Pancreas (tissue), 10 donors: ENCODE results near the gene MCRIP1. TPM values are rescaled to one million over a fixed set of nuclear protein-coding genes. Genes with fewer than 3 reads are reported as not detected.

ENCODE experiments used
- ATAC-seq, 4 donors: fragments of 200-7000 bp; cut with Tn5 transposase; one replicate each; pipeline versions ENCODE4 v1.8.0 to v1.9.1; 2020; ENCODE audit warnings: mild to moderate bottlenecking in 4 of 4, moderate library complexity in 4 of 4
- DNase-seq, 6 donors: peaks; one replicate each; pipeline ENCODE4 v3.0.0-alpha.2; 2020
- FAIRE-seq: peaks from 2 replicates; lab custom pipeline; 2012; peaks lifted over from hg19 to GRCh38; lab: Jason Lieb, UNC
- H3K27ac ChIP-seq, 4 donors: fragments of 200-600 bp; sonication (generic); 1 replicate in 3 of 4; 2 replicates in 1 of 4; pipeline versions ENCODE4 v1.5.0 to v1.8.0; 2020
- H3K27me3 ChIP-seq, 4 donors: fragments of 200-600 bp; one replicate each; pipeline ENCODE4 v1.8.0; 2021
- H3K36me3 ChIP-seq, 3 donors: fragments of 200-600 bp; sonication (generic) in 1 of 3; one replicate each; pipeline versions ENCODE4 v1.5.0 to v1.8.0; 2020 to 2021
- H3K4me1 ChIP-seq, 3 donors: fragments of 200-600 bp; one replicate each; pipeline ENCODE4 v1.8.0; 2021
- H3K4me3 ChIP-seq, 4 donors: fragments of 200-600 bp; sonication (generic) in 2 of 4; one replicate each; pipeline versions ENCODE4 v1.5.0 to v1.8.0; 2020 to 2021
- H3K9me3 ChIP-seq, 4 donors: fragments of 200-600 bp; one replicate each; pipeline ENCODE4 v1.8.0; 2021
- WGBS, 2 donors: extraction: QIAGEN DNeasy Blood & Tissue Kit; methylation state at CpG; one replicate each; pipeline ENCODE4 v1.1.7; 2013; 5-methylcytosine and 5-hydroxymethylcytosine counted together
- intact Hi-C, 3 donors: fragments of 100-400 bp; cut with DNase I; formaldehyde crosslinking; loops; one replicate each; pipeline versions ENCODE4 v1.11.1 to v1.14.2; 2022
- polyA plus RNA-seq, 2 donors: library from polyadenylated mRNA; stranded (reverse); fragments of 200-250 nt; gene quantifications; one replicate each; pipeline ENCODE4 v1.2.3, GENCODE V29; 2013
- total RNA-seq, 6 donors: library from RNA; stranded (reverse); fragmentation: NEBNext Ultra II Directional in 4 of 6; extraction: Animal tissue kit (Norgen Biotek cat#: 25700) in 4 of 6; gene quantifications; one replicate each; pipeline versions ENCODE4 v1.2.1 to v1.2.4, GENCODE V29; 2021 to 2023
- TF ChIP-seq, protein P1 (sequence below), 4 donors: fragments of 200-600 bp; sonication (generic) in 3 of 4; IDR thresholded peaks; one replicate each; pipeline versions ENCODE4 v1.5.0 to v1.8.0; 2021; ENCODE audit warnings: antibody characterized with exemption in 4 of 4
- donor health status: healthy with polysubstance abuse.
- donor health status: DM: no; HTN: no; CAD: no; lungs with moderate emphysema.
- donor health status: DM: no; HTN: no; CAD: no.
- donor health status: control.
- donor health status: control.
- donor health status: Bipolar disorder and iron deficiency.
- donor health status: DM: yes; HTN: yes; CAD: no.
- donor health status: DM: no; HTN: no; CAD: no.
- donor health status: DM: no; HTN: no; CAD: no.
- donor health status: DM: yes; HTN: yes; CAD: no.

The MCRIP1 gene
- total and polyA plus RNA-seq, 8 donors = 28.9 to 203 (median 55.8) TPM

DNA sequence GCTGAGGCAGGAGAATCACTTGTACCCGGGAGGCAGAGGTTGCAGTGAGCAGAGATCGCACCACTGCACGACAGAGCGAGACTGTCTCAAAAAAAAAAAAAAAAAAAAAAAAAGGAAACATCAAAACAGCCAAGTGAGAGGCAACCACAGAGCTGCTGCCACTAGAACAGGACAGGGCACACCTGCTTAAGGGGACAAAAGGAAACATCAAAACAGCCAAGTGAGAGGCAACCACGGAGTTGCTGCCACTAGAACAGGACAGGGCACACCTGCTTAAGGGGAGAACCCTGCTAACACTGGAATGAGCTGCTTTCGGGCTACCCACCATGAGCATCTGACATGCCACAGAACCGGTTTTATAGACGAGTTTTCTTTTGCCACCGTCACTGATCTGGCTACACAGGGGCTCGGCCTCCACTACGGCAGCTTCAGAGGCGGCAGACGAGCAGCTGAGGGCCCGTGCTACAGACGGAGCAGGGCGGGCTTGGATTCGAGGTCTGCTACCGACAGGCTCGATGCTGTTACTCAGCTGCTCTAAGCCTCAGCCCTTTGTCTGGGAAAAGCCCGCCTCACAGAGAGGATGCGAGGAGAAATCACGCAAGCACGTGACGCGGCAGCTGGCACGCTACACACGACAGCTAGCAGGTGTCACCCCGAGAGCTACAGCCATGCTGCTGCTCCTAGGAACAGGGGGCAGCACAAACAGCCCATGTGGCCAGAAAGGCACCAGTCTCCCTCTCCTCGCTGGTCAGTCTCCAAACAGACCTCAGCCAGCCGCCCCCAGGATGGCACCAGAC is 25.3 kb upstream of the MCRIP1 start:
- ATAC-seq (no peak), DNase-seq (peak in 3 of 6 donors; percentile 48 to 77 (median 66)), FAIRE-seq (no peak)
- TF ChIP-seq, protein P1, sequence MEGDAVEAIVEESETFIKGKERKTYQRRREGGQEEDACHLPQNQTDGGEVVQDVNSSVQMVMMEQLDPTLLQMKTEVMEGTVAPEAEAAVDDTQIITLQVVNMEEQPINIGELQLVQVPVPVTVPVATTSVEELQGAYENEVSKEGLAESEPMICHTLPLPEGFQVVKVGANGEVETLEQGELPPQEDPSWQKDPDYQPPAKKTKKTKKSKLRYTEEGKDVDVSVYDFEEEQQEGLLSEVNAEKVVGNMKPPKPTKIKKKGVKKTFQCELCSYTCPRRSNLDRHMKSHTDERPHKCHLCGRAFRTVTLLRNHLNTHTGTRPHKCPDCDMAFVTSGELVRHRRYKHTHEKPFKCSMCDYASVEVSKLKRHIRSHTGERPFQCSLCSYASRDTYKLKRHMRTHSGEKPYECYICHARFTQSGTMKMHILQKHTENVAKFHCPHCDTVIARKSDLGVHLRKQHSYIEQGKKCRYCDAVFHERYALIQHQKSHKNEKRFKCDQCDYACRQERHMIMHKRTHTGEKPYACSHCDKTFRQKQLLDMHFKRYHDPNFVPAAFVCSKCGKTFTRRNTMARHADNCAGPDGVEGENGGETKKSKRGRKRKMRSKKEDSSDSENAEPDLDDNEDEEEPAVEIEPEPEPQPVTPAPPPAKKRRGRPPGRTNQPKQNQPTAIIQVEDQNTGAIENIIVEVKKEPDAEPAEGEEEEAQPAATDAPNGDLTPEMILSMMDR (IDR thresholded peaks at IDR 0.05) = no peak
- Histone ChIP-seq H3K4me1 (peaks cover 6 to 37% (median 17%) of the 10 kb centered on the region in 3 donors), H3K27me3 (no peaks in the 10 kb centered on the region), H3K27ac (peak overlapping the region in 1 of 4 donors; percentile 88), H3K36me3 (peaks cover 0 to 34% (median 30%) of the 10 kb centered on the region in 3 donors), H3K4me3 (peak overlapping the region; percentile 90 to 99 (median 98)), H3K9me3 (no peaks in the 10 kb centered on the region)
- WGBS, 2 donors = 38 to 40% methylated on average over 30 of the region's 30 CpGs
- intact Hi-C loops = no loop called here

DNA sequence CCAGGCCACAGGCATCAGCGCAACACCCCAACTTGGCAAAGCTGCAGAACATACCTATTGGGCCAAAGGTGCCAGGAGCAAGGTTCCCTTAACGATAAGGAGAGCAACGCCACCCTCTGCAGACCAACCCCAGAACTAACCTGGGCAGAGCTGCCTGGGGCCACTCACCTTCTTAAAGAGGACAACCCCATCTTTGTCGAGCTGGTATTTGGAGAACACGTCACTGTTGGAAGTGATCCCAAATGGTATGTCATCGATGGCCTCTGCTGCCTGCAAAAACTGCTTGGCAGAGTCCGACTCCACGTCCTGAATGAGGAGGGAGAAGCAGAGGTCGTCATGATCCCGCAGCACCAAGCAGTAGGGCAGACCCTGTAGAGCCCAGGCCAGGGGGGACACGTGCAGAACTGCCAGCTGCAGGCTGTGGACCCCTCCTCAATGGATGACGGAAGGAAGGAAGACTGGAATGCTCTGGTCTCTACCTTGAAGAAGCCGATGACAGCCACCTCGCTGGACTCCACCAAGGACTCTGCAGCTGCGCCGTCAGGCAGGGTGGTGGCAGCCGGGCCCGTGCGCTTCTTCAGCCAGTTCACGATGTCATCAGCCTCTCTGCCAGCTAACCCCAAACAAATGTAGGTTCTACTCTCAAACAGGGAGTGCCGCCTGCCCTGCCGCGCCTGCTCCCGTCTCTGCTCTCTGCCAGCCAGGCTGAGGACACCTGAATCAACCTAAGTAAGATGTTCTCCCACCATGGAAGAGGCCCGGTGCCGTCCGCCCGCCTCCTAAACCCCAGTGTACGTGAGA is 22.1 kb upstream of the MCRIP1 start:
- DNase-seq = peak in 5 of 6 donors; percentile 73 to 82 (median 79)
- peak overlapping the region in 2 of 4 donors; percentile 2 to 28 for H3K27ac ChIP-seq
- no peaks in the 10 kb centered on the region for H3K27me3 ChIP-seq
- peaks cover 6 to 29% (median 13%) of the 10 kb centered on the region in 3 donors for H3K4me1 ChIP-seq
- TF ChIP-seq, protein P1 (IDR thresholded peaks at IDR 0.05) = no peak
- no peak for FAIRE-seq
- H3K36me3 ChIP-seq = peaks cover 0 to 60% (median 54%) of the 10 kb centered on the region in 3 donors
- peak overlapping the region in 2 of 4 donors; percentile 10 to 99 for H3K4me3 ChIP-seq
- peak; percentile 36 to 75 (median 58) for ATAC-seq
- intact Hi-C loops = no loop called here
- H3K9me3 ChIP-seq = no peaks in the 10 kb centered on the region
- 33 to 35% methylated on average over 29 of the region's 29 CpGs for WGBS, 2 donors

DNA sequence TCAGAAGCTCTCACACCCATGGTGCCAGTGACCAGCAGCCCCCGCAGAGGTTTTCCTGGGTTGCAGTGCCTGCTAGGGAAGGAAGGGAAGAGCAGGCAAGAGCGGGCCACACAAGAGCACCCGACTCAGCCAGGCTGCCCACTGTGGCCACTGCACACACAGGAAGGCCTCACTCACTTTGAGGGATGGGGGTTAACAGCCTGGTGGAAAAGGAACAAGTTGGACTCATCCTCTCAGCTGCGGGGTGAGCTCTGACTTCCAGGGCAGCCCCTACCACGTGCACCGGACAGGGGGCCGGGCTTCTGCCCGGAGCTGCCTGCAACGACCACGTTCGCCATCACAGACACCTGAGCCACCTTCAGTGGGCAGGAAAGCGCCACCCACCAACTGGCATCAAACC is 19.1 kb upstream of the MCRIP1 start:
- TF ChIP-seq, protein P1 (IDR thresholded peaks at IDR 0.05) = no peak
- DNase-seq = peak in 3 of 6 donors; percentile 18 to 63 (median 22)
- Histone ChIP-seq H3K27ac (no peak overlapping the region), H3K4me1 (peaks cover 6 to 21% (median 12%) of the 10 kb centered on the region in 3 donors), H3K36me3 (peaks cover 4 to 77% (median 64%) of the 10 kb centered on the region in 3 donors), H3K27me3 (no peaks in the 10 kb centered on the region), H3K9me3 (no peaks in the 10 kb centered on the region), H3K4me3 (no peak overlapping the region)
- 80 to 82% methylated on average over 12 of the region's 12 CpGs for WGBS, 2 donors
- ATAC-seq = no peak
- intact Hi-C loops = no loop called here
- FAIRE-seq = no peak

DNA sequence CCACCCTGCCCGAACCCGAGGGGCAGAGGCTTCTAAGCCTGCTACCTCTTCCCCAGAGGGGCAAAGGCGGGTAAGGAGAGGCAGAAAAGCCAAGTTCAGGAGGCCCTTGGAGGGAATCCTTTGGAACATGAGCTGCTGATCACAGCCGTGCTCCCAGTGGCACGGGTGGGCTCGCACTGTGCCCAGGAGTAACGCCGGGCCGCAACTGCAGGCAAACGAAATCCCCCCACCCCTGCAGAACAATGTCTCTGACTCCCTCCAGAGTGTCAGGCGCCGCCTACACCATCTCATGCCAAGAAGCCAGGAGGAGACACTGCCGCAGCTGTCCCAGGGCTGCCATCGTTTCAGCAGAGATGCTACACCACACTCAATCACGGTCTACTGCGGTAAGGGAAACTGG is 18.3 kb upstream of the MCRIP1 start:
- intact Hi-C loops = no loop called here
- 86% methylated on average over 16 of the region's 16 CpGs for WGBS, 2 donors
- DNase-seq (peak in 3 of 6 donors; percentile 21 to 56 (median 39)), ATAC-seq (no peak), FAIRE-seq (no peak)
- Histone ChIP-seq H3K36me3 (peaks cover 4 to 82% (median 65%) of the 10 kb centered on the region in 3 donors), H3K4me1 (peaks cover 6 to 16% (median 7%) of the 10 kb centered on the region in 3 donors), H3K4me3 (no peak overlapping the region), H3K27me3 (no peaks in the 10 kb centered on the region), H3K27ac (no peak overlapping the region), H3K9me3 (no peaks in the 10 kb centered on the region)
- TF ChIP-seq, protein P1 (IDR thresholded peaks at IDR 0.05) = no peak
